HG02885 (cell line): Measurements from ENCODE around the gene MTERF1.

ENCODE experiments used
- ATAC-seq: cut with Tn5 transposase; IDR thresholded peaks from one replicate; pipeline ENCODE4 v1.9.1; 2021; ENCODE audit warnings: mild to moderate bottlenecking; ENCODE audit not compliant: unreplicated experiment, poor library complexity

The MTERF1 gene

GRCh38 chr7:91835826-91836368, 44.6 kb downstream of the MTERF1 start:
- no peak for ATAC-seq

DNA sequence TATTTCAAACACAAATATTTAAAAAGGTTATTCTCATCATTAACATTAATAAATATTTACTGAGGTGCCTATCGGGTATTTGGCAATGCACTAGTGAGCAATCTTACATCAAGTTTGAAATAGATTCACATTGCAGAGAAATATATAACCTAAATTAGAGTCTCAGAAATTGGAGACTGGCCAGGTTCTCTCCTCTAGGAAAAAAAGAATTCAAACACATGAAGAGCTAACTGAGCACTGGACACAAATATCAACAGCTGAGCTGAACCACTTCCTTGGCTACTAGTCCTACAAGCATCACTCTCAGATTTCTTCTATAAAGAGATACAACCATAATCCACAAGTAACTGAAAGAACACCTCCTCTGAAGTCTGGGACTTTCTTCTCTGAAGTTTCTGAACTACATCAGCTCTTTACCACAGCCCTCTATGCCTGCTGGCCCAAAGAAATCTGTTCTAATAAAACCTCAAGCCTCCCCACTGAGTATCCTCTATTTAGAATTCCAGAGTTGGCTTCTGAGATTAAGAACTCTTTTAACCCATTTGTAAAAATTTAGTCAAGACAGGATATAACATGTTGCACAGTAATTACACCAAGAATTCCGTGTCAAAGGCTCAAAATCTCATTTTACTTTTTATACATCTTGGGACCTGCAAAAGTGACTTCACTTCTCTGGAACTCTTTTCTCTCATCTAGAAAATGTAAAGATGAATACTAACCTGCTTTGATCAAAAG, 45.2 kb downstream of the MTERF1 start:
- no peak for ATAC-seq

DNA sequence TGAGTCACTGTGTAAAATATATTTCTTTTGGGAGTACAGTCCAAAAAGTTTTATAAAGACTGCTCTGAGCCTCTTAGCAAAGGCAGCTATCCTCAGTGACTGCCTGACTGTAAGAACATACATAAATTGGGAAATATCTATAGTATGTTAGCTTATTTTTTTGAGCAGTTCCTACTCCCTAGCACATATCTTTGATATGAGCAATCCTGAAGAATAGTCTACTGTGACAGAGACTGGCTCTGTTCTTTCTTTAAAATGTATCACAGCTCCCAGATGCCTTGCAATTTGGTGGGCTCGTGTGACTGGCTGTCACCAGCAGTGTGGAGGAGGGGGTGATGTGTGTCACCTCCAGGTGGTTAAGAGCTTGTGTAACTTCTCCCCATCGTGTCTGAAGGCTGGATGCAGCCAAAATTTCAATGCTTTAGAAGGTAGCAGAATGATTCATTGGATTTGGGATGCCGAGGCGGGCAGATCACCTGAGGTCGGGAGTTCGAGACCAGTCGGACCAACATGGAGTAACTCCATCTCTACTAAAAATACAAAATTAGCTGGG, 47.9 kb downstream of the MTERF1 start:
- no peak for ATAC-seq

GRCh38 chr7:91827169-91827568, 53.3 kb downstream of the MTERF1 start:
- no peak for ATAC-seq

GRCh38 chr7:91826377-91826776, 54.1 kb downstream of the MTERF1 start:
- ATAC-seq = no peak

DNA sequence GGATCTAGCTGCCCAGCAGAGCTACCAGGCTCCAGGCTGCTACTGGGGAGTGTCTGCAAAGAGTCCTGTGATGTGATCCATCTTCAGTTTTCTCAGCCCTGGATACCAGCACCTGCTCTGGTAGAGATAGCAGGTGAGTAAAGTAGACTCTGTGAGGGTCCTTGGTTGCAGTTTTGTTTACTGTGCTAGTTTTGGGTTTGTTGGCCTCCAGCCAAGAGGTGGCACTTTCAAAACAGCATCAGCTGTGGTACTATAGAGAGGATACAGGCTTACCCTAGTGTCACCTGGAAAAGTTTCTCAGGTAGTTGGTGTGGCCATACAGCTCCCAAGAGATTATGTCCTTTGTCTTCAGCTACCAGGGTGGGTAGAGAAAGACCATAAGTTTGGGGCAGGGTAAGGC, 56.3 kb downstream of the MTERF1 start:
- ATAC-seq = no peak
